Subcutaneous adipose tissue (tissue), 4 donors: ENCODE data around the gene TRIML1. TPM values are rescaled to one million over a fixed set of nuclear protein-coding genes. Genes with fewer than 3 reads are reported as not detected.

Experiments used
- CTCF ChIP-seq: fragments of 450-650 bp; IDR thresholded peaks from one replicate; pipeline ENCODE4 v1.5.1; 2016; ENCODE audit warnings: low read depth, mild to moderate bottlenecking, control low read depth, antibody characterized with exemption, moderate library complexity
- total RNA-seq, 4 donors: library from RNA; depleted of rRNA; stranded (reverse); fragments of >200 nt; gene quantifications; one replicate each; pipeline ENCODE4 v1.1.0, GENCODE V29; 2016

The TRIML1 gene
- total RNA-seq, 4 donors from 2014 or later = not detected

- TF ChIP-seq CTCF = no peak
Measured at GRCh38 chr4:188147776-188148175, 8.5 kb downstream of the TRIML1 start.

- TF ChIP-seq CTCF = no peak
Measured at GRCh38 chr4:188154668-188155405, 15.6 kb downstream of the TRIML1 start.

- no peak for TF ChIP-seq CTCF
Measured at GRCh38 chr4:188158336-188158735, 19.1 kb downstream of the TRIML1 start.

- no peak for TF ChIP-seq CTCF
Measured at GRCh38 chr4:188160406-188160805, 21.2 kb downstream of the TRIML1 start.

GRCh38 chr4:188161167-188161566, 21.9 kb downstream of the TRIML1 start:
- no peak for TF ChIP-seq CTCF

- no peak for TF ChIP-seq CTCF
Measured at GRCh38 chr4:188162698-188163097, 23.5 kb downstream of the TRIML1 start.

GRCh38 chr4:188168726-188169373, 29.6 kb downstream of the TRIML1 start:
- TF ChIP-seq CTCF = no peak
